GM18867 (cell line): Measurements from ENCODE around the gene TPST2.

ENCODE experiments used
- ATAC-seq: cut with Tn5 transposase; IDR thresholded peaks from one replicate; pipeline ENCODE4 v1.9.1; 2021; ENCODE audit warnings: mild to moderate bottlenecking, moderate library complexity; ENCODE audit not compliant: unreplicated experiment

The TPST2 gene

DNA sequence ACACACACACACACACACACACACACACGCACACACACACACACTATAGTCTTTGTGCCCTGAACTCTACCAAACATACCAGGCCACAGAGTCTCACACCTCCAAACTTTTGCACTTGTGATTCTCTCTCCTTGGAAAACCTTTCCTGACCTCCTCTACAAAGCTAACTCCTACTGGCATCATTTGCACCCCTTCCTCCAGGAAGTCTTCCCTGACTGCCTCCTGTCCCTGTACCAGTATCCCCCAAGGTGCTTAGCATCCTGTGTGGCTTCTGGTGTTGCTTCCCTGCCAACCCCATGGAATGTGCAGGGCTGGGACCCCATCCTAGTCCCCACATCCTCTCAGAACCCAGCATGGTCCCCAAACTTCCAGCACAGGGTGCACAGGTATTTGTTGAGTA lies 8.9 kb downstream of the TPST2 start:
- ATAC-seq: no peak

DNA sequence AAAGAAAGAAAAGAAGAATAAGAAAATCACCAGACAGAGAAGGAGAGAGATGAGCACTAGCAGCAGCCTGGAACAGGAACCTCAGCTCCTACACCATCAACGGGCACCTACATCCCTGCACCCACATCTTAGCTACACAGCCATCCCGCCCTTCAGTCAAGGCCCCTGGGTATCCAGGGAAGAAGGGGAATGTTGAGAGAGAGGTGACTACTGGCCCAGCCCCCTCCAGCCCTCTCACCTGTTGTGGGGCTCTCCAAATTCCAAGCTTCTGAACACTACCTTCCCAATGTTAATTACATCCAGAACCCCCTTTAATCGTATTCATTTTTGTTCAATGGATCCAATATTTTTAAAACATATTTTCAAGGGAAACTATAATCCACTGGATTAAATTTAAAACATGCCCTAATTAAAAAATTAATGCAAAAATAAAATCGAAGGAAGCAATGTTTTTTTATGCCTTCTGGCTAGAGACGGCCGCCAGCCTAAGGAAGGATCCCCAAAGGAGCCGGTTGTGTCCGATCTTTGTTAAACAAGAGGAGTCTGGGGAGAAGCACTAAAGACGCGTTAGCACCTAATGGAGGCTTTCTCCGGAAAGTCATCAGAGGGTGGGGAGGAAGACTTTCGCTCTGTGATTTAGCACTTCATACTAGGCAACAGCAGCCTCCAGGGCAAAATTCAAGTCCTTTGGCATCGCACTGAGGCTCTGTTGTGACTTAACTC lies 9.5 kb downstream of the TPST2 start:
- ATAC-seq: no peak

DNA sequence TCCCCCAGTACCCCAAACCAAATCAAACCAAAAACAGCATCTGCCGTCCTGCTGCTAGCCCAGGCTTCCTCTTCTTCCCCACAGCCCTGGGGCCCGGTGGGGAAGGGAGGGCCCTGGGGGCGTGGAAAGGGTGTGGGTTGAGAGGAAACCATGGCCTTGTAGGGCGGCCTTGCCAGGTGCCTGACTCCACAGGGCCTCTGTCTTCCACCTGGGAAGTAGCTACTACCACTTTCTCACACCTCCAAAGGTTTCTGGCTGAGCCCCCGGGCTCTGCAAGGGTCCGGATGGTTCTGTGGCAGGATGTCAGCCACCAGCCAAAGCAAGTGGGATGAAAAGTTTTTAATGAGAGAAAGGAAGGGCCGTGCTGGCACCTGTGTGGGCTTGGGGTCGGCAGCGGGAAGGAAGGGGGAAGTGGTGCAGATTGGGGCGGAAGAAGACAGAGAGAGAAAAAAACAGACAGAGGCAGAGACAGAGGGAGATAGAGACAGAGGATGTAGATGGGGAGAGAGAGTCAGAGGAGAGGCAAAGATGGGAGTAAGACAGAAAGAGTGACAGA lies 10.5 kb downstream of the TPST2 start:
- no peak for ATAC-seq

DNA sequence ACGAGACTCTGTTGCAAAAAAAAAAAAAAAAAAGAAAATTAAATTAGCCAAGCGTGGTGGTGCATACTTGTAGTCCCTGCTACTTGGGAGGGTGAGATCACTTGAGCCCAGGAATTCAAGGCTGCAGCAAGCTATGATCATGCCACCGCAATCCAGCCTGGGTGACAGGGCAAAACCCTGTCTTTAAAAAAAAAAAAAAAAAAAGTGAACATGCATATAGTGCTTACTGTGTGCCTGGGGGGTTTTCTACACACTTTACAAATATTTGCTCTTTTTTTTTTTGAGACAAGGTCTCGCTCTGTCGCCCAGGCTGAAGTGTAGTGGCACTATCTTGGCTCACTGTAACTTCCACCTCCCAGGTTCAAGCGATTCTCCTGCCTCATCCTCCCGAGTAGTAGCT lies 12.9 kb downstream of the TPST2 start:
- ATAC-seq: no peak

DNA sequence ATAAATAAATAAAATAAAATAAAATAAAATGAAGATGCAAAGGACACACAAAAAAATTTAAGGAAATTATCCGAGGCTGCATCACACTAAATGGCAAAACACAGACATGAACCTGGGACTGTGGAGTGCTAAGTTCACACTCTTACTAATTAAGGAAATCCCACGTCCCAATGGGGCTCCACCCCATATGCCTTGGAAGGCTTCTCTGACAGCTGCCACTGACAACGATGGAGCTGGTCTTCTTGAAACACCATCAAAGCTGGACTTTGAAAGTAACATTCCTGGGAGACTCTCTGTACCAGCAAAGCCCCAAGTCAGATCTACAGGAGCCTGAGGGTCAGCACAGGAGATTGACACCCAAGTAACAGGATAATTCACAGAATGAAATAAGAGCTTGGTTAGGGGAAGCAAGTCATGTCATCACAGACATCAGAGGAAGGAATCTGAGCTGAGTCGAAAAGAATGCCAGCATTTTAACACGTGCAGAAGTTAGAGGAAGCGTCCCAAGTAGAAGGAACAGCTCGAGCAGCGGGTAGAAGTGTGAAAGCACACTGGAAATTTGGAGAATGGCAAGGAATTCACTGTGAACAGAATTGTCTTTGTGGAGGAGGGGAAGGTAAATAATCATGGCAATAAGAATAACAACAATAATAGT lies 13.8 kb downstream of the TPST2 start:
- ATAC-seq: no peak

DNA sequence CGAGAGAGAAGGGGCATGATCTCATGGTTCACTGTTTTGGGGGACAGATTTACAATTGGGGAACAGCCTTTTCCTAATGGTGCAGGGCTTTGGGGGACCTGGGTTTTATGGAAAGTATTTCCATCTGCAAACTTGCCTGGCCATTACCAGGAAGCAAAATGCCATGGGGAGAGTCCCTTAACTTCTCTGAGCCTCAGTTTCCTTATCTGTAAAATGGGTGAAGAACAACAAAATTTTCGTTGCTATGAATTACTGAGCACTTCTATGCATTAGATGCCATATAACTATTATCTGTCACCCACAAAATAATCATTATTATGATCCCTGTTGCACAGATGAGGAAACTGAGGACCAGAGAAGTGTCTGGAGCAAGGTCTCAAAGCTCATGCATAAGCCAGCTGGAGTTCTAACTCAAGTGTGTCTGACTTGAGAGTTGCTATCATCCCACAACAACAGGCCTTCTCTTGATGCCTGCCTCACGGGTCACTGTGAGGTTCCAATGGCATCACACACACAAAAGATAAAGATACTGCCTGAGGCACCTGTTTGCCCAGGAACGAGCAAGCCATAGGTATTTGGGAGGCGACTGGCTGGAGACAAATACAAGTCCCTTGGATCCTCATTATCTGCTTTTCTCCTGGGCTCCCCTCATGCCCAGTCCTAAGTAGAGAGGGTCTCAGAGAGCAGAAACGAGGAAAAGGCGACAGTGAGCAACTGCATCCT lies 15.8 kb downstream of the TPST2 start:
- no peak for ATAC-seq

DNA sequence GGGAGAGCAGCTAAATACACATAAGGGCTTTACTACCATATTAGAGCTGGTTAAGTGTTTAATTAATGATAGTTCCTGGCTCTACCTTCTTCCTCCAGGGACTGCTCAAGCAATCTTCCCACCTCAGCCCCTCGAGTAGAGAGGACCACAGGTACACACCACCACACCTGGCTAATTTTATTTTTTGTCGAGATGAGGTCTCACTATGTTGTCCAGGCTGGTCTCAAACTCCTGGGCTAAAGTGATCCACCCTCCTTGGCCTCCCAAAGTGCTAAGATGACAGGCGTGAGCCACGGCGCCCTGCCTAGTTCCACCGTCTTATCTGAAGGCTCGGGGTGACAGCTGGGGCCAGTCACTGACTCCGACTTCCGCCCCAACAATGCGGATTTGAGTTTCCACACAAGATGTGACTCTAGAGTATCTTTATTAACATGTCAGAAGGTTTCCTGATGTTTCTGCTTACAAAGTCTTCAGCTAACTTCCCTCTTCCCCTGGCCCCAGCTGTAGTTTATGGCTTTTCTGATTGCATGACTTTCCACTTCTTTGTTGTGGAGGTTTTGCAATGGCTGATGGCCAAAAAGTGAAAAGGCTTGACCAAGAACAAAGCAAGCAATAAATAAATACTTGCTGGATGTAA lies 16.8 kb downstream of the TPST2 start:
- no peak for ATAC-seq

DNA sequence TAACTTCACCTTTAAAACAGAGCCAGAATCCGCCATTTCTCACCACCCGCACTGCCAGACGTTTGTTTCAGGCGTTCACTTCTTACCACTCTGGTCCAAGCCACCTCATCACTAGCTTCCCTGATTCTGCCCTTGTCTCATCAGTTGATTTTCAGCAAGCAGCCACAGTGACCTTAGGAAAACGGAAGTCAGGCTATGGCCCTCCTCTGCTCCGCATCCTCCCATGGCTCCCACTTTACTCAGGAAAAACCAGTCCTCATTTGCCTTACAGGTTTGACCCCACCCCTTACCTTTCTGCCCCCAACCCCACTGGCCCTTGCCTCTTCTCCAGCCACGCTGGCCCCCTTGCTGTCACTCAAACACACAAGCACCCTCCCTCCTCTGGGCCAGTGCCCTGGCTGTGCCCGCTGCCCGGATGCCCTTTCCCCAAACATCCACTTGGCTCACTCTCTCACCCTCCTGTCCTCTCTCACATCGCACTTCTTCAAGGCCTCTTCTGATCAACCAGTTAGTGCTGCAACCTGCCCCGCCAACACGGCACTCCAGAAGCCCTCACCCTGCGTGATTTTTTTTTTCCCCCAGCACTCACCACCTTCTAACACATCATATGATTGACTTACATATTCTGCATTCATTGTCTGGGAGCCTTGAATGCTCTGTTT lies 18.9 kb downstream of the TPST2 start:
- no peak for ATAC-seq

DNA sequence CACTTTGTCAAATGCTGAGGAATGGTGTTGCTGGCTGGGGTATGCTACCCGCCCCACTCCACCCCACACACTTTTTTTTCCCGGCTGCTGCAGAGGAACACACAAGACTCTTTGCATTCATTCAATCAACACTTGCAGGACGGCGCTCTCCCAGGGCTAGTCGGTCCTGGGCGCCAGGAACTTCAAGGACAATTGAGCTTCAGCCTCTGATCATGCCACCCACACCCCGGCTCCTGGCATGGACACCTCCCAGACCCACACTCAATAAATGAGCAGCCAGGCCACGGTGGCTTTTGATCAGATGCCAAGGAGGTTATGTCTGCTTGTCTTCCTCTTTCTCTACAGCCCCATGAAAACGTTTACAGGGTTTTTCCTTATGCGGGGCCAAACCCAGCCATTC lies 19.8 kb downstream of the TPST2 start:
- no peak for ATAC-seq

DNA sequence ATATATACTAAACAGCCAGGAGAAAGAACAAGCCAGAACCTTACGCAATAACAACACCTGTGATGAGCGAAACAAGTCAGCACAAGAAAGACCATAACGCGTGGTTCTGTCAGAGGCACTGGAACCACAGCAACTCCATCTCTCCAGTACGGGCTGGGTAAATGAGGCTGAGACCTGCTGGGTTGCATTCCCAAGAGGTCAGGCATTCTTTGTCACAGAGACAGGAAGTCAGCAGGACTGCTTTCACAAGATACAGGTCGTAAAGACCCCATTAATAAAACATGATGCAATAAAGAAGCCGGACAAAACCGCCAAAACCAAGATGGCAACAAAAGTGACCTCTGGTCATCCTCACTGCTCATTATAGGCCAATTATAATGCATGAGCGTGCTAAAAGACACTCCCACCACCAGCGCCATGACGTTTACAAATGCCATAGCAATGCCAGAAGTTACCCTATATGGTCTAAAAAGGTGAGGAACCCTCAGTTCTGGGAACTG lies 21.7 kb downstream of the TPST2 start:
- no peak for ATAC-seq

DNA sequence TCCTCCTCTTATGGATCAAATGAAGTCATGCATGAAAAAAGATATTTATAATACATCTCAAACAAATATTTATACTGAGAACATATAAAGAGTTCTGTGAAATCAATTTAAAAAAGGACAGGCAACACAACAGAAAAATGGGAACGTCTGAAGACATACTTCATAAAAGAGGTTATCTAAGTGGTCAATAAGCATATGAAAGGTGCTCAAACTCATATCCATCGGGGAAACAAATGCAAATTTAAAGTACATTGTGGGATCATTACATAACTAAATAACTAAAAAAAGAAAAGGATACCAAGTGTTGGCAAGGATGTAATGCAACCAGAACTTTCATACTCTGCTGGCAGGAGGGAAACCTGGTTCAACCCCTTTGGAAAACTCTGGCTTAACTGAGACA lies 22.3 kb downstream of the TPST2 start:
- ATAC-seq: no peak

DNA sequence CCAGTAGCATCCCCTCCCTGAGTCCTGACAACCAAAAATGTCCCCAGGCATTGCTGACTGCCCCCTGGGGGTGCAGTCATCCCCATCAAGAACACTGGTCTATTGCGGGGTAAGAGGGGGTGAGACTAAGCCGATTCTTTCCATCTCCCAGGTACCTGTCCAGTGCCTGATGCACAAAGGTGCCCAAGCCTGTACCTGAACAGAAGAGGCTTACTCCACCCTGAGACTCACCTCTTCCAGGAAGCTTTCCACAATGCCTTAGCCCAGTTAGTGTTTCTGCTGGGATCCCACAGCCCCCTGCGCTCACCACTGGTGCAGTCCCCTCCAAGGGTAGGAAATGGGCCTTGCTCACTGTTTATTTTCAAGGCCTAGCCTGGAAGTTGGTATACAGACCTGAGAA lies 22.9 kb downstream of the TPST2 start:
- ATAC-seq: no peak

DNA sequence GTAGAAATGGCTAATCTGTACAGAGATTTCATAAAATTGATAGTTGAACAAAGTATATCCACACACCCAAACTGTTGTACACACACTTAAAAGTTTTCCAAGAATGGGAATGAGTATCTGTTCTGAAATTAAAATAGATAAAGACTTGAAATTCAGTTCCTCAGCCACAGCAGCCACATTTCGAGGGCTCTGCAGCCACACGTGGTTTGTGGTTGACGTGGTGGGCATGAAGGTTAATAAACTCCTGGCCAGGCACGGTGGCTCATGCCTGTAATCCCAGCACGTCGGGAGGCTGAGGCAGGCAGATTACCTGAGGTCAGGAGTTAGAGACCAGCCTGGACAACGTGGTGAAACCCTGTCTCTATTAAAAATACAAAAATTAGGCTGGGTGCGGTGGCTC lies 24.0 kb downstream of the TPST2 start:
- ATAC-seq: no peak

DNA sequence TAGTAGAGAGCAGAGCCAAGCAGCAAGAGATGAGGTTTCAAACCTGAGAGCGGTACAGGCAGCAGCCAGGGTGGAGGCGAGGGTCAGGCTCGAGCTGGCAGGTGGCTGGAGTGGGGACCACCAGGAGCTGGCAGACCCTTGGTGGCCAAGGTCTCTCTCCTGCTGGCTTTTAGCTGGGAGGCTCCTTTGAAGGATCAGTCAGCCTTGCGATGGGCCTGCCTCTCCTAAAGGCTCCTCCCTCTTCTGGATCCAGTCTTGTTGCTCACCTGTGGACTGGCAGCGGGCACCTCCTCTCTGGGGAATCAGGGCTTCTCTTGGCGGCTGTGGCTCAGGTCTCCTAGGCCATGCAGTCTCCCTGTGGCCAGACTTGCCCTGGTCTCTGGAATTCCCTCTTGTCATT lies 24.8 kb downstream of the TPST2 start:
- ATAC-seq: no peak

DNA sequence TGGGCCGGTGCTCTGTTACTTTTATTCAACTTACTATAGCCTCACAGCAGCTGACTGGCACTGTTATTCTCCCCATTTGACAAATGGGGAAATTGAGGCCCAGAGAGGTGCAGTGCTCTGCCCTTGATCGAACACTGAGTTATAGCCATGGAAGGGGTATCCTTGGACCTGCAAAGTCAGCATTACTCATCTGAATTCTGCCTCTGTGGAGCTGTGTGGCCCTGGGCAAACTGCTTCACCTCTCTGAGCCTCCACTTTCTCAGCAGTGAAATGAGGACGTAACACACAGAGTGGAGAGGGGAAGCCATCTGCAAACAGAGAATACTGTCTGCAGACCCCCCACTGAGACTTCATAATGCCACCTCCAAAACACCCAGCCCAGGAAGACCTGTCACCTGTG lies 25.3 kb downstream of the TPST2 start:
- ATAC-seq: no peak

DNA sequence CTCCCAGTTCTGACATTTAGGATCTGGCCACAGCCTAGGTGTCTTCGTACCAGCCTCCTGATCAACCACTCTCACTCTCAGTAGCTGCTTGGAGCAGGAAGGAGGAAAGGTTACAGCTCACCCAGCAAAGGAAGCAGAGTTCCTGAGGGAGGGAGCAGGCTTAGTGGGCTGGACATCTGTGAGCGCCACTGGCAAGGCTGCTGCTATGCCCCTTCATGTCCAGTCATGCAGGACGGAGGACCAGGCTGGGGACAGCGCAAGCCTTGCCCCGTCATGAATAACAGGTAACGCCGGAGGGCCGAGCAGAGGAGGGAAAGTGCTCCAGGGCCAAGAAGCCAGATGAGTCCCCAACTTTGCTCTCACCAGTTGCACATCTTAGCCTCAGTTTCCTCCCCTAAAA lies 25.8 kb downstream of the TPST2 start:
- no peak for ATAC-seq

DNA sequence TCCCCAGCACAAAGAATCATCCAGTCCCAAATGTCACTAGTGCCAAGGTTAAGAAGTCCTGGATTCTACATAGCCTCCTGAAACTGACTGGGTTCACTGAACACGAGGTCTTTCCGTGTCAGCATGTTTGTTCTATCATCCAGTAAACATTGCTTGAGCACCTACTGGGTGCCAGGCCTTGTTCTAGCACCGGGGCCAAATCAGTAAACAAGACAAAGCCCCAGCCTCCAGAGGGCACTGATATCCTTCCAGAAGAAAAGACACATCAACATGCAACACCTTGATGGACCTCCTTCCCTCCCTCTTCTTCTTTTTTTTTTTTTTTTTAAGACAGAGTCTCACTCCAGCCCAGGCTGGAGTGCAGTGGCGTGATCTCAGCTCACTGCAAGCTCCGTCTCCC lies 26.9 kb downstream of the TPST2 start:
- no peak for ATAC-seq

DNA sequence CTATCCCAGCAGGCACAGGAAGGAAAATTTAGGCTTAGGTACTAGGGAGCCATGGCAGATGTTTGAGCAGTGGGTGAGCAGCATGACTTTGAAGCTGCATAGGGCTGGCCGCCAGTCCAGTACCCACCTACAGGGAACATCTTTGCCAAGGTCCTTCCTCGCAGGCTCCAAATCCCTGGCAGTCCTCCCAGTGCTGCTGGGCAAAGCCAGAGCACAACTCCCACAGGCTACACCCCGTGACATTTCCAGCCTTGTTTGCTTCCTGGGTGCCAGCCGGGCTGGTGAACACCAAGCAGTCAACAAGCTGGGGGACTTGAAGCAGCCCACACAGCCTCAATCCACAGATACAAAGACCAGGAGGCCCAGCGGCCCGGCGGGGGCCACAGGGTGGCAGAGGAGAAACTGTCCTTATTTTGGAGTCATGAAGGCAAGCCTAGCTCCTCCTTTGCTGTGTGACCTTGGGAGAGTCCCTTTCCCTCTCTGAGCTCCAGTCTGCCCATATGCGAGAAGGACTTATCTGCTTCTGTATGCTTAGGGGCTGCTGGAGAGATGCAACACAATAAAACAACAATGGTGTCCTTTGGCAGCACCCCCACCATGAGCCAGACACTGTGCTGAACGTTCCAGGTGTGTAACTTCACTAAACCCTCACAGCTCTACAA lies 28.0 kb downstream of the TPST2 start:
- no peak for ATAC-seq

DNA sequence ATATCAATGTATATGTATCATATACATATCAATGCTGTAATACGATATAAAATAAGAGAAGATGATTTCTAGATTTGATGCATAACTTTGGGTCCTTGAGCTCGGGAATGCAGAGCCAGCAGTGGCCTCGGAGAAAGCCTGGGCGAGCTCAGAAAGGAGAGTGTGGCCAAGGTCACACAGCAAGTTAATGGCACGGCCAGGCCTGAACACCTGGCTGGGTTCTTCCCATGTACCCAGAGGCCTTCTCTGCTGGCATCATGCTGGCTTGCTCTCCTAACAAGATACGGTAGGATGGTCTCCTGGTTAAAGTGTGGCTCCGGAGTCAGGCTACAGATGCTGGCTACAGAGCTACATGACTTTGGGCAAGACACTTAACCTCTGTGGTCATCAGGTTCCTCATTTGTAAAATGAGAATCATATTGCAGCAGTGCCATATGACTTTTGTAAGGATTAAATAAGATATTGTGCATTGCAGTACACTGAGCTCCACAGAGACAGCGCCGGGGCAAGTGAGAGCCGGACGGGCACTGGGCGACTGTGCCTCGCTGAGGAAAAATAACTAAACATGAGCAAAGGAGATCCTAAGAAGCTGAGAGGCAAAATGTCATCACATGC lies 29.9 kb downstream of the TPST2 start:
- no peak for ATAC-seq
